Bone marrow (tissue), 2 donors: ENCODE measurements around the gene POLN.
"Not testable (repeated sequence)": the region's sequence is repeated elsewhere in the genome, so short reads cannot be mapped to it uniquely, and the experiment has no call there.

Source experiments
- DNase-seq, 2 donors: peaks; one replicate each; lab custom pipeline; 2025; lab: John Stamatoyannopoulos, UW

Gene POLN

DNA sequence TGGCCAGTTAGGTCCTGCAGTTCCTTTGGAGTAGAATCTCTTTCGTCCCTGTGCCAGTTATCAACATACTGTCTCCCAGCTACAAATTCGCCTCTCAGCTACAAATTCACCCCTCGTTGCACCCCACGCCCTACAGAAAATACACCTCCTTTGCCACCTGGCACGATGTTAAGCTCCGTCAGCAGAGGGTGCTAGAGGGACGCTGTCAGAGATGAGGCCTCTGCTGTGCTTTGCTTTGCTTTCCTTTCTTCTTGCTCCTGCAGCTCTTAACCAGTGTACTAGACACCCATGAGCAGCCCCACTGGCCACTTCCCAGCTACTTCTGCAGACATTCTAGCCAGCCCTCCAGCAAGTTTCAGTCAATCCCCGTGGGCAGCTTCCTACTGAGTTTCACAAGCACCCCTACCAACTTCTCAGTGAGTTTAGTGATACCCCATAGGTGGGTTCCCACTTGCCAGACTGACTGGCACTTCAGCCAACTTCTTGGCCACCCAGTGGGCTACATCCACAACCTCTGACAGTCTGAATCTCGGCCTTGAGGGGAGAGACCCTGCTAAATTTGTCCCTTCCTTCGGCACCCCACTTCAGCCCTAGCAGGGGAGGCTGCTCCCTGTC is 21.8 kb downstream of the POLN start:
- DNase-seq = peak; percentile 34 to 61

DNA sequence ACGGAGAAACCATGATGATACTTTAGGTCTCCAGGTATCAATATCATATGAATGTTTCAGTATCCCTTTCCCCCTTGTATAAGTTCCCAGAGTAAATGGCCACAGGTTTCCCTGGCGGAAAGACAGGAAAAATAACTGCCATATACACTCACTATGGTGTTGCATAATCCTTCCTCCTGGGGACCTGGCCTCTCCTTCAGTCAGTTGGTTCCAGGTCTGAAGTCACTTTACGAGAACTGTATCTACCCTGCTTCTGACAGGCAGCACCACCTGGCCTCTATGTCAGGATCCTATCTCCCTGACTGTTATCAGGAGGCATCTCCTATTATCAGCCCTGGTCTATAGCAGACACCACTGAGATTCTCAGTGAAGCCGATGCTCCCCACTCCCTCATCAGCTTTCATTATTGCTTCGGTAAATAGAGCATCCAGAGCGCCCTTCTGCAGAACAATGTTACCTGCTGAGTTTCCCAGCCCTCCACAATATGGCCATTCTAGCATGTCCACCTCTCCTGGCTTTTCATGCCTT is 22.6 kb downstream of the POLN start:
- DNase-seq = no peak

DNA sequence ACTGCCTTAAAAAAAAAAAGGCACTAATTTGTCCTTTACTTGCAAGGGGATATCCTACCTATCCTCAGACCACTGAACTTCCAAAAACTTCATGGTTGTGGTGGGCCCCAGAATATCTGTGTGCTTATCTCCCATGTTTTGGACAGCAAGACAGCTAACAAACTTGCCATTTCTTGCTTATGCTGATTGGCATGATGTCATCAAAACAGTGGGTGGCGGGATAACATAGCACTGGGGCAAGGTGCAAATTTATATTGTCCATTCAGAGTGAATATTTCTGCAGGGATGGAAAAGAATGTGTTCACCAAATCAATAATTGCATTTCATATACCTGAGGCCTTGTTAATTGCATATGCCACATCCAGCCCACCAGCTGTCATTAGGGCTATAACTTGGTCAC is 23.5 kb downstream of the POLN start:
- DNase-seq = no peak

DNA sequence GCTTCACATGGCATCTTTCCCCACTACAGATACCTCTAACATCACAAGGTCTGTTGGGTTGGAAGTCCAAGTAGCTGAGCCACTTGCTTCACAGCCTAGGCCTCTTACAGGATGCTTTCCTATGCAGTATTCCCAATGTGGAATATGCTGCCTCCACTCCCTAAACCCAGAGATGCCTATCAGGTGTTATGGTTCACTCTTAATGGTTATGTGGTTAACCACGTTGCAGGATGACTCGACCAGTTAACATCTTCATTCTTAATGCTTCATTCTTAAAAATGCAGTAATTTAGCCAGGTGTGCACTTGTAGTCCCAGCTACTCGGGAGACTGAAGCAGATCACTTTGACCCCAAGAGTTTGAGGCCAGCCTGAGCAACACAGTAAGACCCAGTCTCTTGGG is 24.2 kb downstream of the POLN start:
- no peak for DNase-seq

DNA sequence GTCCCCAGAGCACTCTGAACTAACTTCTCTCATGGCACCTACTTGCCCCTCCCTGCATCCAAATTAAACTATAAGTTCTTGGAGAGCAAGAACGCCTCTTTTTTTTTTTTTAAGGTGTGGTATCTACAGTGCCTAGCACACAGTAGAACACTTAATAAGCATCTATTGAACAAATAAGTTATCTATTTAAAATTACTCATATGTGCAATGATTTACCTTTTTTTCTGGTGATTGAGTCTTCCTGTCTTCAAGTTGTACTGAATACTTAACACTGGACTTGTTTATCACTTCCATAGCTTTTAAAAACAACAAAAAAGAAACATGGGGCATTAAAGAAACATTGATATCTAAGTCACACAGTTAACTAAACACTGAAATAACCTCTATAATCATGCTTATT is 29.1 kb downstream of the POLN start:
- no peak for DNase-seq

DNA sequence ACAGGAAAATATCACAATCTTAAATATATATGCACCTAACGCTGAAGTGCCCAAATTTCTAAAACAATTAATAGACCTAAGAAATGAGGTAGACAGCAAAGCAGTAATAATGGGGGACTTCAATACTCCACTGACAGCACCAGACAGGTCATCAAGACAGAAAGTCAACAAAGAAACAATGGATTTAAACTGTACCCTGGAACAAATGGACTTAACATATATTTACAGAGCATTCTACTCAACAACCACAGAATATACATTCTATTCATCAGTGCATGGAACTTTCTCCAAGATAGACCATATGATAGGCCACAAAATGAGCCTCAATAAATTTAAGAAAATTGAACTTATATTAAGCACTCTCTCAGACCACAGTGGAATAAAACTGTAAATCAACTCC is 39.1 kb downstream of the POLN start:
- DNase-seq = not testable (repeated sequence)

DNA sequence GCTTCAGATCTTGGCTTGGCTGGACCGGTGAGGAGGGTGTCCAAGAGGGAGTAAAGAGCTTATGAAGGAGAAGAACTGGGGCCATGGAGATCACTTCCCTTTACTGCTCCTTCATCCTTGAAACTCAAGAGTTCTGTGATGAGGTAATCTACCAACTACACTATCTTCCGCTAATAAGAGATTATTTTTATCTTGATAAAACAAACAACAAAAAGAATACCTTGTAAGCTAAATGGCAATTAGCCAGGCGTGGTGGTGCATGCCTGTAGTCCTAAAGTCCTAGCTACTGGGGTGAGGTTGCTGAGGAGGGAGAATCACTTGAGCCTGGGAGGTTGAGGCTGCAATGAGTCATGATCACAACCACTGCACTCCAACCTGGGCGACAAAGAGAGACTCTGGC is 47.4 kb downstream of the POLN start:
- DNase-seq = no peak

DNA sequence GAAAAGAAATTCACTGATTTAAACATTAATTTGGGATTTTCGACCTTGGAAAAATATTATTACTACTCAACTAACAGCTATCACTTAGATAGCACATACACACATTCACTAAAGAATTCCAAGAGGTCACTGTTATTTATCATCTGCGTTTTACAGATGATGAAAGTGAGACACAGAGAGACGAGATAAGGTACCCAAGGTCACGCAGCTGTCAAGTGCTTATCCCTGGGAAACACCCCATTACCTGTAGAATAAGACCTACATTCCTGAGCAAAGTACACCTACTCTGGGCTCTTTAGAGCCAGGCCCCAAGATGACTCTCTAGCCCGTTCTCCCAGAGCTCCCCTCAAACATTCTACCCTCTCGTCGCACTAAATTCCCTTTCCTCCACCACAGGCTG is 48.6 kb downstream of the POLN start:
- DNase-seq = no peak

DNA sequence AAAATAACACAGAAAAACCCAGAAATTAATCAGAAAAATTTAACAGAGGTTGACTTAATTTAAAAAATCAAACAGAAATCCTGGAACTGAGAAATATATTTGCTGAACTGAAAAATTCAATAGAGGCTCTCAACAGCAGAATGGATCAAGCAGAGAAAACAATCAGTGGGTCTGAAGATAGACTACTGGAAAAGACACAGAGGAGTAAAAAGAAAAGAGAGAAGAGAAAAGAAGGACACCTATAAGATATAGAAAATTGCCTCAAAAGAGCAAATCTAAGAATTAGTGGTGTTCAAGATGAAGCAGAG is 55.1 kb downstream of the POLN start:
- DNase-seq = no peak

DNA sequence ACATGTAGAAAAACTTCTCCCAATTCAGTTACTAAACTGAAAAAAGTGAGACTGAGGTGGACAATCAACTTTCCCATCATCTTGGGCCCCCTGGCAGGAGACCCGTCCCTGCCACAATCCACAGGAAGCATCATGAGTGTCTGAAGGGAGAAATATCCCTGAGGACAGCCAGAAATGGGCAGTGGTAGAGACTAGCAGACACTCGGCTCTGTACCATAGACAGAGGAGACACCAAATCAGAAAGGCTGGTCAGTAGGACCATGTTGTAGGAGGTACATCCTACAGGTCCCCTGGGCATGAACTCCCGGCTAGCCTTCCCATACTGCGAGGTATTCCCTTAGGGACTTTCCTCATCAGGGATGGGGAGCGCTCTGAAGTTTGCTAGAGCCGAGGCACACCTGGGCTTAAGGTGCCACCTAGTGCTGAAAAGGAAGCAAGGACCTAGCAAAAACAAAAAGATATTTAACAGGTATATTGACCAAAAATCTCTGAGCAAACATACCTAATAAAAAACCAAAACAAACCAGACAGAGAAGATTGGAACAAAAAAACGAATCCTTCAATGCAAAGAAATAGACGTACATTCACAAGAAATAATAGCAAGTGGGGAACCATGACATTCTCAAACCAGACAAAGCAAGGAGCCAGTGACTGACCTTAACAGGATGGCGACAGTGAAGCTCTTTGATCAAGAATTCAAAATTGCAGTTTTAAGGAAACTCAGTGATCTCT is 55.6 kb downstream of the POLN start:
- no peak for DNase-seq

DNA sequence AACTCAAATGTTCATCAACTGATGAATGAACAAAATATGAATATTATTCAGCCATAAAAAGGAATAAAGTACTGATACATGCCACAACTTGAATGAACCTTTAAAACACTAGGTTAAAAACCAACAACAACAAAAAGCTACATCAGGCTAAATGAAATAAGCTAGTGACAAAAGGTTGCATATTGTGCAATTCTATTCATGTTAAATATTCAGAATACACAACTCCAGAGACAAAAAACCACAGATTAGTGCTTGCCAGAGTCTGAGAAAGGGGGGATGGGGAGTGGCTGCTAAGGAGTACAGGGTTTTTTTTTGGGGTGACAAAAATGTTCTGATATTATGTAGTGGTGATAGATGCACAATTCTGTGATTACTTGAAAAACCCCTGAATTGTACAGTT is 58.5 kb downstream of the POLN start:
- no peak for DNase-seq

DNA sequence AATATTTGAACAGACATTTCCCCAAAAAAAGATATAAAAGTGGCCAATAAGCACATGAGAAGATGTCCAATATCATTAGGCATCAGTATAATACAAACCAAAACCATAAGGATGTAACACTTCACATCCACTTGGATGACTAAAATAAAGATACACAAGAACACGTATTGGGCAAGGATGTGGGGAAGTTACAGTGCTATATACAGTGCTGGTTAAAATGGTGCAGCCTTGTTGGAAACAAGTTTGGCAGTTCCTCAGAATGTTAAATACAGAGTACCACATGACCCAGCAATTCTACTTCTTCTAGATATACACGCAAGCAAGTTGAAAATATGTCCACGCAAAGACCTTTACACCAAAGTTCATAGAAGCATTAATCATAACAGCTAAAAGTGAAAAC is 58.9 kb downstream of the POLN start:
- no peak for DNase-seq

DNA sequence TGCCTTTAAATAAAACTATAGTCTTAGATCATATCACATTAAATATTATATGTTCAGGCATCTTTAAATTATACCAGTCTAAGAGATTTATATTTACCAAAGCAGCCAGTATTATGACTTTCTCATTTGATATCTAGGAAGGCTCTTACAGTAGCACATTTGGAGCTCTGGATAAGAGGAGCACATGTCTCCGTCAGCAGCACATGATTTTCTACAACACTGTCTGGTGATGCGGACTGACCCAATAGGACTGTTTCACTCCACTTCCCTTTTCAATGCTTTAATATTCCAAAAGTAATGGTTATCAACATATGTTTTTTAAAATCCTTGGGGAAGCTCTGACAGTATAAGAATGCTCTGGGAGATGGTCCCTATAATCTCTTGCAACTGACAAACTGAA is 61.5 kb downstream of the POLN start:
- no peak for DNase-seq

DNA sequence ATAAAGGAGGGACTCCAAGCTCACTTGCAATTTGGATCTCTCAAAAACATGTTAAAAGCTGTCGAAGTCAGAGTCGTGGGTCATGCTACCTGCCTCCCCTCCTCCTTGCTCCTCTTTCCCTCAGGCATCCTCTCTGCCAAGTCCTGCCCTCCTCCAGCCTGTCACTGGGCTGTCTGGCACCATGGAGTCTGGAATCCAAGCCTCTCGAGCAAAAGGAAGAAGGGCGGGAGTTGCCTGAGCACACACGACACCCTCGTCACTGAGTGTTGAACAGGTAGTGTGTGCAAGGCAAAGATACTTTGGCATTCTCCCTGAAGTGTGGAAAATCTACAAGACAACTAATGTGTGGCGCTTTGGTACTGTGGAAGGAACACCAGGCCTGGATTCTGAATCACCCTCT is 62.2 kb downstream of the POLN start:
- no peak for DNase-seq

DNA sequence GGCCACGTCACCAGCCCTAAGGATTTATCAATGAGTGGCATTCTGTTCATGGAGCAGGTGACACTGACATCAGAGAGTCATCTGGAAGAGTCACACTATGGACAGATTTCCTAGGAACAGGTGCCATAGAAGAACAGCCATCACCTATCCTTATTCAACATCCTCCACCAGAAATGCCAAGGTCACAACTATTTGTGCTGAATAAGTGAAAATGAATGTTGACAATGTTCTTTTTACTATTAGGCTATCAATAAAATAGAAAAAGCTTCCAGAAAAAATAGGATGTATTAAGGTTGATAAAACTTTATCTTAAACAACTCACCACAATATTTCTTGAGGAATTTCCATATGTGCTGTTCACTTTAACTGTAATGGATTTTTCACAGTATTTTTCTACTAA is 62.9 kb downstream of the POLN start:
- DNase-seq = no peak

DNA sequence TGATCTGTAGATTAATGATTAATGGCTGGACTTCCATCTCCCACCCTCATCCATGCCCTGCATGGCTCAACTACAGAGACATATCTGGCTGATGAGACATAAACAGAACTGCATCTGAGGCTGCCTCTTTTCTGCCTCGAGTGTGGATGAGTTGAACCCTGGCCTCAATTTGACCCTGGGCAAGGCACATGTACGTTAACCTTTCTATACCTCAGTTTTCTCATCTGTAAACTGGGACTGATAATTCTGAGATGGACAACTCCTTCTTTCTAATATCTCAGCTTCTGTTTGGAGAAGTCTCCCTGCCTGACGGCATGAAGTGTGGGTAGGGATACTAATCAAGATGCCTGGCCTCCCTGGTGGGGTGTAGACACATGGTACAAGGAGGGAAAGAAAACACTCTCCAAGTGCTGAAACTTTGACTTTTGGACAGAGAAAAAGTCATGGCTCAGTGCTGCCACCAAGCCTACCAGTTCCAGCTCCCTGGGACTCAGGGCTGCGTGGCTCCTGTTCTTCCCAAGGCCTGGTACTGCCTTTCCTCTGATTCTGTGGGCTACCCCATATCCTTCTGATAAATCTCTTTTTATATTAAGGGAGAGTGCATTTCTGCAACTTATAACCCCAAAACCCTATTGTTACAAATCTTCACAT is 64.4 kb downstream of the POLN start:
- no peak for DNase-seq

DNA sequence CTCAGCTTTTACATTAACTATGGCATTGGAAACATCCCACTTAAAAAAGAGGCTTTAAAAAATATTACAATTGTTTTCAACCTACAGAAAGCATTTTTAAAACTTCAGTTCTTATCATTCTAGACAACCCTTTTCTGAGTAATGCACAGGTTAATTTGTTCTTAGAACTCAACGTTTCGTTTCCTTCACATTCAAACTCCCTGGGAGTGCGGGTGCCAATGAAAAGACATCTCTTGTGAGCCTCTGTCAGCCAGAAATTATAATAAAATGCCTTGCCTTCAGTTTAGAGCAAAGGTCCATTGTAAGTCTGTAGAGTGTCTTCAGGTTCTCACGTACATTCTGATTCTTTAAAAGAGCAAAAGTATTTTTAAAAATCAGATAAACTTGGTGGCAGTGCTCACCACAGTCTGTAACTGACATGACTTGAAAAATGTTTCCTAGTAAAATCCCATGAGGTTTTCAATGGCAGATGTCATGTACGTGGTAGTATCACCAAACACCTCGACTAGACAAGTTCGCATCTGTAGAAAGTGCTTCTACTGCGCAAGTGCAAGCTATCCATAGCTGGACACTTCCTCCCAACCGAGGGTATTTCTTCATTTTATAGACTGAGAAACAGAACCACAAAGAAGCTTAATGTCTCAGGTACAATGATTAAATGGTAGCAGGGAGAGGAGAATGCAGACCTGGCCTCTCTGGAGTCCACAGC is 65.8 kb downstream of the POLN start:
- DNase-seq = no peak

DNA sequence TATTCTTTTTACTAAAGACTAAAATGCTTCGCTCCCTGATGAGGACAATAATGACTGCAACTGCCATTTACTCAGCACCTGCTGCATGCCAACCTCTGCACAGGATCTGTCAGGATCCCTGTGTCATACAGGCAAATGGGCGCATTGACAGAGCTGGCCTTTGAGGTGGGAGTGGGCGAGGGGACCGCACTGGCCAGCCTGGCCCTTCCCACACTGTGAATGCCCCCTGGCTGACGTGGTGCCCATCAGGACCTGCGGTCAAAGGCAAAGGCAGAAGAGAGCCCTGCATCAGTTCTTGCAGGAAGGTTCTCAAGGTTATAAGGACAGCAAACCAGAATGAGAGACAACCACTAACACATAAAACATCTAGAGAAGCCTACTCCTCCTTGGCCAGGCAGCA is 67.9 kb downstream of the POLN start:
- no peak for DNase-seq

DNA sequence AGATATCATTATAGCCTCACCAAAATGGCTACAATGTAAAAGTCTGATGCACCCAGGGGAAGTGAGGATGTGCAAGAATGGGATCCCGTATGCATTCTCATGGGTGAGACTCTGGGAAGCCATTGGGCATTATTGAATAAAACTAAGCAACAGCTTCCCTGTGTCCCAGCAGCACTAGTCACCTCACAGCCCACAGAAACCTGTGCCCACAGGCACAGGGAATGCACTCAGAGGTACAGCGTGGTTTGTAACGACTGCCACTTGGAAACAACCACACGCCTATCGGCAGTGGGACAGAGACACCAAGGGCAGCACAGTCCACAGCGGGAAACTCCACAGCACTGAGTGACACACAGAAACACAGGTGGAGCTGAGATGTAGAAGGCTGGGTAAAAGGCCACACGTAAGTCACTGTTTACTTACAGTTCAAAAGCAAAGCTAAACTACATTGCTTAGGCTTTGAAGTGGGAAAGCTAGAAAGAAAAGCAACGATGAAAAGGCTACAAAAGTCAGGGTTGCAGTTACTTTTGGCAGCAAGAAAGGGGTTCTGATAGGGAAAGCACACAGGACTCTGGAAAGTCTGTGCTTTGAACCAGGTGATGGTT is 69.2 kb downstream of the POLN start:
- DNase-seq = no peak

DNA sequence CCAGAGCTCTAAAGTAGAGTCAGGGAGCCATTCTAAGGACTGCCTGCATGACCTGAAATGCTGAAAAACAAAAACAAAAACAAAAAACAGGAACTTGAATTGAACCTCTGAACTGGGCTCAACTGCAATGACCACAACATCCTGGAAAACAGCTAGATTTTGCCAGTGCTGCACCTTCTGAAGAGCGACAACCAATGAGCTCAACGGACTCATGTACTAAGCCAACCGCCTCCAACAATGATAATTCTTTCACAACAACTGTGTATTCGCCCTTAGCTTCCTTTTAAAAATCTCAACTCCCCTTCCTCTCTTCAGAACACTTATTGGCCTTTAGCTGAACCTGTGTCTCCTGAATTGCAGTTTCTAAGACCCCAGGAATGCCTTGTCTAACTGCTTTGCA is 69.8 kb downstream of the POLN start:
- DNase-seq = no peak

DNA sequence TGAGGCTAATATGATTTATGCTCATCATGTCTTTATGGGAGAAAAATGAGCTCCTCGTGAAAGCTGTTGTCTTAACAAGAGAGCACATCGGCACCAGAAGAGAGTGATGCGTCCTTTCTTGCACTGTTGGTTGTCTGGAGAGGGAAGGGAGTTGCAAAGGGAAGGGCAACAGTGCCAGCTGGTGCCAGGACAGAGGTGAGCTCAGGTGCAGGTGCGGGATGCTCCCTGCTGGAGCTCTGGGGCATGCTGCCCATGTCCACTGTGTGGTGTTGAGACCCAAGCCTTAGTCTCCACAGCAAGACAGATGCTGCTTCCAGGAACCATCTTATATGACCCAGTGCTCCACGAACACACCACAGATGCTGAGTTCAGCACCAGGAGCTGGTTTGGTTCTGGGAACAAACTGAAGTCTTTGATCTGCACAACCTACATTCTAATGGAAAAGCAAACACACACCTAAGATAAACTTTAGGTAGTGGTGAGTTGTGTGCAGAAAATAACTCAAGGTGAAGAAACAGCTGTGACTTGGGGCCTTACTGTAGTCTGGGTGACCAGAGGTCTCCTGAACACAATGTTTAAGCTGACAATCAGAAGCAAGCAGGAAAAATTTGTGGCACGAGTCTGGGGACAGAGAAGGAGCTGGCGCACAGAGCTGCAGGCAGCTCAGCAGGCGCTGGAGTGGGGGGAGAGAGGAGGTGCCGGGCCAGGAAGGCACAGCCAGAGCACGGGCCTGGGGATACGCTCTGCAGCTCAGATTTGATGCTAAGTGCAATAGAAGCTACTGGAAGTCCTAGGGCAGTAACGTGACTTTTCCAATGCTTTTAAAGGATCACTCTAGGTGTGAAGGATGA is 73.2 kb downstream of the POLN start:
- no peak for DNase-seq

DNA sequence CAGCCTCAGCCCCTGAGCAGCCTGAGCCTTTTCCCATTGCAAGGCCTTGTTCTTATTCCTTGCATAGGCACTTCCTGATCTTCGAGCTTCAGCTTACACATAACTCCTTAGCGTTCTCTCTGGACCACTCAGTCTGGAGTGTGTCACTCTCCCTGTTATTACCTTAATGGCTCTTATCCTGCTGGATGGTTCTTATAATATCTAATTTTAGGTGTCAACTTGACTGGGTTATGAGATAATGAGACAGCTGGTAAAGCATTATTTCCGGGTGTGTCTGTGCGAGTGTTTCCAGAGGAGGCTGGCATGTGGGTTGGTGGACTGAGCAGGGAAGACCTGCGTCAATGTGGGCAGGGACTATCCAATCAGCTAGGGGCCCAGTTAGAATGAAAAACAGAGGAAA is 75.7 kb downstream of the POLN start:
- DNase-seq = no peak
